ENCODE measurements around the gene RNGTT.

DNA sequence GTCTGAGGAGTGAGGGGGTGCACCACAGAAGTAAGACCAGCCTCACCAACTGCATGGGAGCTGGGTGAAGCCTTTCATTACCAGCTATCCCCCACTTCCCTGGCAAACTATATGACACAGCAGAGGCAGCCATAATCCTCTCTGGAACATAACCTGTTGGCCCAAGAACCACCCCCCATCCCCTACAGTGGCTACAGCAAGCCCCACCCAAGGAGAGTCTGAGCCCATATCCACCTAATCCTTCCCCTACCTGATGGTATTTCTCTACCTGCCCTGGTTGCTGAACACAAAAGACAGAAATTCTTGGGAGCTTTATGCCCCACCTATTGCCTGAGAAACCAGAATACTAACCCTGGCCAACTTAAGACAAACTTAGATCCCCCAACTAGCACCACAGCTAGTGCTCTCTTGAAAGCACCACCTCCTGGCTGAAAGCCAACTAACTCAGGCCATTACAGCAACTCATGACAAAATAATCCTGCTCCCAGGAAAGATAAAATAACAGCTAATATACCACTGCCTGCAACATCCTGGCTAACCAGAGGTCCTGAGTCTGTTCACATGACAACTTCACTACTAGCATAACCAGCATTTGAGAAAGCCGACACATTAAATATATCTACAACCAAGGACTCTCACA, 11.2 kb downstream of the RNGTT start:
- TF ChIP-seq, protein P1, sequence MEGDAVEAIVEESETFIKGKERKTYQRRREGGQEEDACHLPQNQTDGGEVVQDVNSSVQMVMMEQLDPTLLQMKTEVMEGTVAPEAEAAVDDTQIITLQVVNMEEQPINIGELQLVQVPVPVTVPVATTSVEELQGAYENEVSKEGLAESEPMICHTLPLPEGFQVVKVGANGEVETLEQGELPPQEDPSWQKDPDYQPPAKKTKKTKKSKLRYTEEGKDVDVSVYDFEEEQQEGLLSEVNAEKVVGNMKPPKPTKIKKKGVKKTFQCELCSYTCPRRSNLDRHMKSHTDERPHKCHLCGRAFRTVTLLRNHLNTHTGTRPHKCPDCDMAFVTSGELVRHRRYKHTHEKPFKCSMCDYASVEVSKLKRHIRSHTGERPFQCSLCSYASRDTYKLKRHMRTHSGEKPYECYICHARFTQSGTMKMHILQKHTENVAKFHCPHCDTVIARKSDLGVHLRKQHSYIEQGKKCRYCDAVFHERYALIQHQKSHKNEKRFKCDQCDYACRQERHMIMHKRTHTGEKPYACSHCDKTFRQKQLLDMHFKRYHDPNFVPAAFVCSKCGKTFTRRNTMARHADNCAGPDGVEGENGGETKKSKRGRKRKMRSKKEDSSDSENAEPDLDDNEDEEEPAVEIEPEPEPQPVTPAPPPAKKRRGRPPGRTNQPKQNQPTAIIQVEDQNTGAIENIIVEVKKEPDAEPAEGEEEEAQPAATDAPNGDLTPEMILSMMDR (IDR thresholded peaks at IDR 0.05), result no peak
- TF ChIP-seq POLR2A (IDR thresholded peaks at IDR 0.05), result no peak
- no peak for TF ChIP-seq POLR2AphosphoS5 (IDR thresholded peaks at IDR 0.05)
